Naive thymus-derived CD4-positive, alpha-beta T cell (primary cell): ENCODE results near the gene BAIAP2. TPM values are rescaled to one million over a fixed set of nuclear protein-coding genes. Genes with fewer than 3 reads are reported as not detected.
"Not testable (repeated sequence)": the region's sequence is repeated elsewhere in the genome, so short reads cannot be mapped to it uniquely, and the experiment has no call there.

Experiments used
- ATAC-seq: fragments of 150-1000 bp; cut with Tn5 transposase; 2 replicates; pipeline ENCODE4 v1.10.0; 2021; ENCODE audit warnings: mild to moderate bottlenecking, moderate library complexity
- CTCF ChIA-PET: fragments of 350-600 bp; sonication (Branson Sonifier 250); formaldehyde crosslinking; loops from one replicate; lab custom pipeline; 2021; ENCODE audit warnings: antibody characterized with exemption; lab: Charles Lee
- POLR2A ChIA-PET: fragments of 350-600 bp; sonication (Branson Sonifier 250); formaldehyde crosslinking; loops from one replicate; lab custom pipeline; 2021; ENCODE audit warnings: antibody characterized with exemption, inconsistent platforms; lab: Charles Lee
- DNase-seq, 9 donors: peaks; one replicate each; pipeline versions ENCODE4 v3.0.0 to v3.0.0-alpha.2; 2020 to 2022; ENCODE audit warnings: mixed read lengths in 1 of 9
- H3K27ac ChIP-seq: one replicate; pipeline ENCODE4 v1.7.0; 2013; ENCODE audit warnings: mild to moderate bottlenecking, low read depth, low read length, moderate library complexity
- H3K27me3 ChIP-seq, 2 donors: one replicate each; pipeline ENCODE4 v1.7.0; 2013; ENCODE audit warnings: low read length in 2 of 2, mild to moderate bottlenecking in 2 of 2, moderate library complexity in 2 of 2; ENCODE audit not compliant: control insufficient read depth in 2 of 2, insufficient read depth in 2 of 2
- H3K36me3 ChIP-seq, 3 experiments: 1 replicate in 2 of 3; 2 replicates in 1 of 3; pipeline ENCODE4 v1.7.0; 2013; ENCODE audit warnings: low read length in 3 of 3, mild to moderate bottlenecking in 3 of 3, moderate library complexity in 1 of 3; ENCODE audit not compliant: insufficient read depth in 3 of 3, control insufficient read depth in 2 of 3
- H3K4me1 ChIP-seq, 2 donors: one replicate each; pipeline ENCODE4 v1.7.0; 2013; ENCODE audit warnings: low read length in 2 of 2, mild to moderate bottlenecking in 2 of 2, moderate library complexity in 1 of 2; ENCODE audit not compliant: control insufficient read depth in 2 of 2, insufficient read depth in 2 of 2
- H3K4me3 ChIP-seq: 2 replicates; pipeline ENCODE4 v1.7.0; 2013; ENCODE audit warnings: mild to moderate bottlenecking, low read length
- H3K9me3 ChIP-seq, 3 experiments: 1 replicate in 2 of 3; 2 replicates in 1 of 3; pipeline ENCODE4 v1.7.0; 2013; ENCODE audit warnings: low read length in 3 of 3; ENCODE audit not compliant: control insufficient read depth in 2 of 3
- H3K27ac Mint-ChIP-seq, 9 donors: one replicate each; pipeline ENCODE4 v1.8.0; 2020 to 2022; ENCODE audit warnings: mixed read lengths in 9 of 9, mild to moderate bottlenecking in 8 of 9, moderate library complexity in 5 of 9, inconsistent platforms in 2 of 9
- H3K27me3 Mint-ChIP-seq, 5 donors: one replicate each; pipeline ENCODE4 v1.8.0; 2021 to 2022; ENCODE audit warnings: mixed read lengths in 5 of 5, mild to moderate bottlenecking in 1 of 5
- H3K36me3 Mint-ChIP-seq, 5 donors: one replicate each; pipeline ENCODE4 v1.8.0; 2020 to 2022; ENCODE audit warnings: mixed read lengths in 5 of 5, mild to moderate bottlenecking in 3 of 5, inconsistent platforms in 1 of 5
- H3K4me1 Mint-ChIP-seq, 7 donors: one replicate each; pipeline ENCODE4 v1.8.0; 2020 to 2022; ENCODE audit warnings: mixed read lengths in 7 of 7, mild to moderate bottlenecking in 3 of 7, inconsistent platforms in 1 of 7
- H3K4me3 Mint-ChIP-seq, 10 donors: one replicate each; pipeline ENCODE4 v1.8.0; 2020 to 2022; ENCODE audit warnings: mild to moderate bottlenecking in 10 of 10, mixed read lengths in 10 of 10, moderate library complexity in 6 of 10, inconsistent platforms in 2 of 10
- H3K9me3 Mint-ChIP-seq, 11 donors: one replicate each; pipeline ENCODE4 v1.8.0; 2020 to 2022; ENCODE audit warnings: mixed read lengths in 11 of 11, mild to moderate bottlenecking in 4 of 11, inconsistent platforms in 1 of 11, moderate library complexity in 1 of 11
- intact Hi-C, 2 donors: fragments of 100-400 bp; cut with micrococcal nuclease; formaldehyde crosslinking; loops; one replicate each; pipeline ENCODE4 v1.15.1; 2023
- polyA plus RNA-seq, 2 donors: library from polyadenylated mRNA; unstranded; fragments of 300-500 nt; fragmentation: Illumina TruSeq; gene quantifications; one replicate each; pipeline ENCODE4 v1.2.3, GENCODE V29; 2021
- total RNA-seq, 6 experiments: library from RNA in 5 of 6; stranded (reverse) in 5 of 6; gene quantifications; 1 replicate in 5 of 6; 2 replicates in 1 of 6; pipeline ENCODE4 v1.2.3 and lab custom pipeline; 2021 to 2026

Gene BAIAP2
- total and polyA plus RNA-seq, 7 experiments from 2014 or later = 3.2 to 13.7 (median 7.4) TPM

DNA sequence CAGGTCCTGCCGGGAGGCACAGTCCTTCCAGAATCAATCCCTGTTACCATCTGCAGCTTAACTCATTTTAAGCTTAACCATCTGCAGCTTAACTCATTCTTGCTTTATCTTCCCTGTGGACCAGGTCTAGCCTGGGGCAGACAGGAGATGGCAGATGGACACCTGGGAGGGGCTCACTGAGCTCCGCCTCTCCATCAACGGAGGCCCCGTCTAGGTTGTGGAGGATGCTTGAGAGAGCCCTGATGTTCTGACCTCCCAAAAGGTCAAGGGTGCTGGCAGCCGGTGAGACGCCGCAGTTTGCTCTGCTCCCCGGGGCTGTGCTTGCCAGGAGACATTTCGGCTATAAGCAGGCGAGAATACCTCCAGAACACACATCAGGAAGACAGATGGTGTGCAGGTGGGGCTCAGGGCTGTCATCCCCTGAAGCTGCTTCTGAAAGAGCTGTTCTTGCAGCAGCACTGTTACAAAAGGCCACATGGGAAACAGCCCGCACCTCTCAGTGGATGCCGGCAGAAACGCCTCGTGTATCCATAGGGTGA lies 41.3 kb downstream of the BAIAP2 start:
- intact Hi-C loops = no loop called here
- Mint-ChIP-seq H3K27me3 (no peaks in the 10 kb centered on the region), H3K4me3 (no peak overlapping the region), H3K4me1 (peaks cover 0 to 4% (median 0%) of the 10 kb centered on the region in 7 donors), H3K36me3 (no peaks in the 10 kb centered on the region), H3K27ac (no peak overlapping the region), H3K9me3 (no peaks in the 10 kb centered on the region)
- ATAC-seq (no peak), DNase-seq (no peak)
- Histone ChIP-seq H3K27me3 (no peaks in the 10 kb centered on the region), H3K27ac (no peak overlapping the region), H3K9me3 (no peaks in the 10 kb centered on the region), H3K36me3 (no peaks in the 10 kb centered on the region), H3K4me3 (no peak overlapping the region), H3K4me1 (no peaks in the 10 kb centered on the region)
- ChIA-PET POLR2A (no interaction called here), CTCF (no interaction called here)

DNA sequence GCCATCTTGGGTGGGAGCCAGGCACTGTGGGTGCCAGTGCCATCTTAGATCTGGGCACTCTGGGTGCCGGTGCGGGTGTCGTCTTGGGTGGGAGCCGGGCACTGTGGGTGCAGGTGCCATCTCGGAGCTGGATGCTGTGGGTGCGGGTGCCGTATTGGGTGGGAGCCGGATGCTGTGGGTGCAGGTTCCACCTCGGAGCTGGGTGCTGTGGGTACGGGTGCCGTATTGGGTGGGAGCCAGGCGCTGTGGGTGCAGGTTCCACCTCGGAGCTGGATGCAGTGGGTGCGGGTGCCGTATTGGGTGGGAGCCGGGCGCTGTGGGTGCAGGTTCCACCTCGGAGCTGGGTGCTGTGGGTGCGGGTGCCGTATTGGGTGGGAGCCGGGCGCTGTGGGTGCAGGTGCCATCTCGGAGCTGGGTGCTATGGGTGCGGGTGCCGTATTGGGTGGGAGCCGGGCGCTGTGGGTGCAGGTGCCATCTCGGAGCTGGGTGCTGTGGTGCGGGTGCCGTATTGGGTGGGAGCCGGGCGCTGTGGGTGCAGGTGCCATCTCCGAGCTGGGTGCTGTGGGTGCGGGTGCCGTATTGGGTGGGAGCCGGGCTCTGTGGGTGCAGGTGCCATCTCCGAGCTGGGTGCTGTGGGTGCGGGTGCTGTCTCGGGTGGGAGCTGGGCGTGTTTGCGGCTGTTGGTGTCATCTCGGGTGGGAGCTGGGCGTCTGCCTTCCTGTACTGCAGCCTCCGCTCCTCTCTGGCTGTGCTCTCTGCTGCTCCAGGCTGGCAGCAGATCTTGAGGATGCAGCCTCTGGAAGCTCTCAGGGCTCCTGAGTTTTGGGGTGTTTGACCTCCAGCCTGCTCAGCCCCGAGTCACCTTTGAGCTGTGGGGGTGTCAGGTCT lies 43.3 kb downstream of the BAIAP2 start:
- H3K4me3 Mint-ChIP-seq, H3K27me3 ChIP-seq, H3K4me1 Mint-ChIP-seq, H3K36me3 Mint-ChIP-seq, POLR2A ChIA-PET, H3K9me3 ChIP-seq, H3K4me1 ChIP-seq, H3K9me3 Mint-ChIP-seq, ATAC-seq, H3K27ac ChIP-seq, H3K27ac Mint-ChIP-seq, DNase-seq, CTCF ChIA-PET, intact Hi-C loops, H3K27me3 Mint-ChIP-seq, H3K4me3 ChIP-seq, H3K36me3 ChIP-seq: not testable (repeated sequence)

DNA sequence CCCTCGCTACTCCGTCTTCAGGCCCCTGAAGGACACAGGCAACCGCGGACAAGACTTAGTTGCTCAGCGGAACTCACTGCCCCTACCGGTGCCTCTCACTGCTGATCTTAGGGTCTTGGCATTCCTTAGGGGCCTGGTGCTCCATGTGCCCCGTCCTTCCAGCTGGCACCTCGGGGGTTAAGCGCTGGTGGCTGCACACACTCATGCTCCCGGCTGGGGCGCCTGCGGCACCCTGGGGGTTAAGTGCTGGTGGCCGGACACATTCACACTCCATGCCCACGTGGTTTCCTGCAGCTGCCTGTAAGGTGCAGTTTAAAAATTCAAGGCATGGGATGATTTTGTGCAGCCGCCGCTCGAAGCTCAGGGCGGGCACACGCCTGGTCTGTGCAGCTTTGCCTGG lies 45.1 kb downstream of the BAIAP2 start:
- Histone ChIP-seq H3K27me3 (no peaks in the 10 kb centered on the region), H3K9me3 (no peaks in the 10 kb centered on the region), H3K27ac (no peak overlapping the region), H3K4me3 (no peak overlapping the region), H3K36me3 (no peaks in the 10 kb centered on the region), H3K4me1 (no peaks in the 10 kb centered on the region)
- Mint-ChIP-seq H3K27ac (no peak overlapping the region), H3K4me3 (no peak overlapping the region), H3K27me3 (no peaks in the 10 kb centered on the region), H3K36me3 (no peaks in the 10 kb centered on the region), H3K4me1 (no peaks in the 10 kb centered on the region), H3K9me3 (no peaks in the 10 kb centered on the region)
- ATAC-seq = no peak
- intact Hi-C loops = no loop called here
- ChIA-PET CTCF (no interaction called here), POLR2A (no interaction called here)
- DNase-seq = no peak

DNA sequence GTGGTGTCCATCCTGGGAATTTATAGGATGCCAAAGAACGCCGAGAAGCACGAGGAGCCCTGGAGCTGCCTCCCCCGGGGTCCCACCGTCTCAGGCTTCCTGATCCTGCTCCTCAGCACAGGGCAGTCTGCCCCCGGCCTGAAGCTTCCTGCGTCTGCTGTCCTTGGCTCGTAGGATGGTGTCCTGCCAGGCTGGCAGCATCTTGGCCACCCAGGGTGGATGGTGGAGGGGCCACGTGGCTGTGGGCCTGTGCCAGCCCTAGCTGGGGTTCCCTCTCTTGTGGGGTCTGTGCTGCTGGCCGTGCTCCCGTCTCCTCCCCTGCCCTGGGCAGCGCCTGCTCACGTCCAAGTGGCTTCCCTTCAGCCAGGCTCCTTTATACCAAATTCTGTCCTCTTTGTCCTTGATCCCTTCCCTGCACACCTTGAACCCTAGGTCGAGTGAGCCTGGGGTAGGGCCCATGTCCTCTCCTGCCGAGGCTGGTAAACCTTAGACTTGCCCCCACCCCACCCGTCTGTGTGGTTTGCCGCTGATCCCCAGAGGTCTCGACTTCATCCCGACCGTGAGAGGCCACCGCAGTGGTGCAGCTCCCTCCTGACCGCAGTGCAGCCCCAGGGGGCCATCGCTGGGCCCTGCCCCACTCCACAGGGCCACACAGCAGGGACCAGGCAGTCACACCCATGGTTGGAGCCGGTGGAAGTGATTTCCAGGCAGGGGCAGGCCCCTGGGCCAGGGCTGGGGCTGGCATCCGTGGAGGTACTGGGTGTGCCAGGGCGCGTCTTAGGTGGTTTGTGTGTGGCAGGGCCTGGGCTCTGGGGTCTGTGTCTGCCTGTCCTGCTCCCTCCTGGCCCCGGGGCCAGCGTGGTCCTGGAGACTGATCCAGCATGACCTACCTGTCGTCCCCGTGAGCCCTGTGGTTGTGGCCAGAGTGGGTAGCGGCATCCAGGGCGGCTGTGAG lies 46.5 kb downstream of the BAIAP2 start:
- Mint-ChIP-seq H3K36me3 (no peaks in the 10 kb centered on the region), H3K27ac (no peak overlapping the region), H3K4me3 (no peak overlapping the region), H3K9me3 (no peaks in the 10 kb centered on the region), H3K4me1 (no peaks in the 10 kb centered on the region), H3K27me3 (no peaks in the 10 kb centered on the region)
- POLR2A ChIA-PET = no interaction called here
- DNase-seq (no peak), ATAC-seq (no peak)
- Histone ChIP-seq H3K36me3 (no peaks in the 10 kb centered on the region), H3K27ac (no peak overlapping the region), H3K9me3 (no peaks in the 10 kb centered on the region), H3K4me1 (no peaks in the 10 kb centered on the region), H3K4me3 (no peak overlapping the region), H3K27me3 (no peaks in the 10 kb centered on the region)
- intact Hi-C loops = no loop called here
- CTCF ChIA-PET = no interaction called here

DNA sequence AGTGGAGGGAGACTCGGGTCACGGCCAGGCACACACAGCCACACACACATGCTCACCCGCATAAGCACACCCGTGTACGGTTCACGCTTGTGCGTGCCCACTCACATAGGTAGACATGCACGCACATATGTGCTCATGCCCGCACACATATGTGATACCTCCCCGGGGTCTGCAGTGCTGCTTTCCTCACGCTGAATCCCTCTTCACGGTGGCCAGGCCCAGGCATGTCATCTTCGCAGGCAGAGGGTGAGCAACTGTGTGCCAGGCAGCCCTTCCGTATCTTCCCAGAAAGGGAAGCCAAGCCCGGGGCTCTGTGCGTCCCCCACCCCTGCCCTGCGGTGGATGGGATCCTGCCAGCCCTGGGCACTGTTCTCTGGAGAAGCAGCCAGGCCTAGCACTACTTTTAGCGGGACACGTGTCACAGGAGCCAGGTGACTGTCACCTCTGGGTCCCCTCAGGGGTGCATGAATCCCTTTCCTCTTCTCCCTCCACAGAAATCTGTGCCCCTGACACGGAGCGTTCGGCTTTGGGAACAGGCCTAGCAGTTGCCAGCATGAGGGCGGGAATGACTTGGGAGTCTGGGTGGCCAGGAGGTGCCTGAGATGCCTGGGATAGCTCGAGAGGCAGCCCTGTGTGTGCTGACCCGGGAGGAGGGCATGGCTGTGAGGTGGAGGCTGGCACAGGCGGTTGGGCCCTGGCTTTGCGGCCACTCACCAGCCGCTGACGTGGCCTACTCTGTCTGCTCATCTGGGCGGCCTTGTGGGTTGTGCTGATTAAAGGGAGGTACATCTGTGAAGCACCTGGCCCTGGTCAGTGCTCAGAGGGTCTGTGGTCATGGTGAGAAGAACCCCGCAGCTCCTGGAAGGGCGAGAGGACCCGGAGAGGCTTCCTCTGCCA lies 47.5 kb downstream of the BAIAP2 start:
- Mint-ChIP-seq H3K27me3 (no peaks in the 10 kb centered on the region), H3K4me3 (no peak overlapping the region), H3K36me3 (no peaks in the 10 kb centered on the region), H3K27ac (no peak overlapping the region), H3K9me3 (no peaks in the 10 kb centered on the region), H3K4me1 (peaks cover 0 to 2% (median 0%) of the 10 kb centered on the region in 7 donors)
- Histone ChIP-seq H3K4me3 (no peak overlapping the region), H3K27ac (no peak overlapping the region), H3K9me3 (no peaks in the 10 kb centered on the region), H3K27me3 (no peaks in the 10 kb centered on the region), H3K36me3 (no peaks in the 10 kb centered on the region), H3K4me1 (no peaks in the 10 kb centered on the region)
- ChIA-PET CTCF (no interaction called here), POLR2A (no interaction called here)
- ATAC-seq (no peak), DNase-seq (no peak)
- intact Hi-C loops = no loop called here

DNA sequence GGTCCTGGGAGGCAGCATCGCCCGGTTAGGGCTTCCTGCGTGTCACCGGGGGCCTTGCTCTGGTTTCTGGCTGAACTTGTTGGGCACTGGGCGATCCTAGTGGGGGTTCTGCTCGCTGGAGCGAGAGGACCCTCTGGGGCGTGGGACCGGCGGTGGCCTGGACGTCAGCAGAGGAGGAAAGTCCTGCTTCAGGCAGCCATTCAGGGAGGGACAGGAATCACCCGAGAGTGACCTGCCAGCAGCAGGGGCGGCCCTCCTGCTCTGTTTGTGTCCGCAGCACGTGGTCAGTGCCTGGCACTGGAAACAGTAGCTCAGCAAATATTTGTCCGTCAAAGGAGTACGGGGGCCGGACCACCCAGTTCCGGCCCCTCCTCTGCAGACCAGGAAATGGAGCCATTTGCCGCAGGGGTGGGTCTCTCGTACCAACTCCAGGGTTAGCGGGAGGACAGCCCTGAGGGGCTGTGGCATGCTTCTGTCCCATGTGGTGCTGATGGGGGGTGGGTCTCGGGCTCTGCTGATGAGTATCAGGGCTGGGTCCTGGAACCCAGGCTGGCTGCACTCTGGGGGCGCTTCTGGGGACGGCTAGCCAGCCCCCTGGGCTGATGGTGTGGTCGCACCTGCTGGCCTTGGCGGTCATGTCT lies 48.3 kb downstream of the BAIAP2 start:
- CTCF ChIA-PET = no interaction called here
- Mint-ChIP-seq H3K27ac (no peak overlapping the region), H3K4me3 (no peak overlapping the region), H3K36me3 (peaks cover 0 to 4% (median 0%) of the 10 kb centered on the region in 5 donors), H3K27me3 (no peaks in the 10 kb centered on the region), H3K4me1 (peaks cover 0 to 3% (median 0%) of the 10 kb centered on the region in 7 donors), H3K9me3 (no peaks in the 10 kb centered on the region)
- ATAC-seq (no peak), DNase-seq (no peak)
- no peaks in the 10 kb centered on the region for H3K36me3 ChIP-seq
- no peak overlapping the region for H3K27ac ChIP-seq
- POLR2A ChIA-PET = no interaction called here
- no peaks in the 10 kb centered on the region for H3K27me3 ChIP-seq
- H3K4me1 ChIP-seq = no peaks in the 10 kb centered on the region
- no peaks in the 10 kb centered on the region for H3K9me3 ChIP-seq
- no peak overlapping the region for H3K4me3 ChIP-seq
- intact Hi-C loops = no loop called here
